Stimulated activated CD8-positive, alpha-beta memory T cell treated with anti-CD3 and anti-CD28 coated beads, Interleukin-7, amount 100 ng/mL, for 24 hours (primary cell): ENCODE data around the gene KLRC2.
"Not testable (repeated sequence)": the region's sequence is repeated elsewhere in the genome, so short reads cannot be mapped to it uniquely, and the experiment has no call there.

Experiments
- DNase-seq: peaks from one replicate; pipeline ENCODE4 v3.0.0-alpha.2; 2020; ENCODE audit warnings: low read depth

The KLRC2 gene

DNA sequence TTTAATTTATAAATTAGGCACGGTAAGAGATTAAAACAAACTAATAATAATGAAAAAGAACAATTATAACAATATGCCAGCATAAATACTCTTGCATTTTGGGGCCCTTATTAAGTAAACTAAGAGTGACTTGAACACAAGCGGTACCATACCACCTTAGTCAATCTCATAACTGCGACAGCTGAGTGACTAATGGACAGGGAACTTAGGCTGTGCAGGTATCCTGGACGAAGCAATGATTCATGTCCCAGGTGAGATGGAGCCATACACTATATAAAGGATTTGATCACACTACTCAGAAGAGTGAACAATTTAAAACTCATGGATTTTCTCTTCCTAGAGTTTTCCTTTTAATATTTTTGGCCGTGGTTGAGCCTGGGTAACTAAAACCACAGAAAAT lies 30.5 kb downstream of the KLRC2 start:
- no peak for DNase-seq

GRCh38 chr12:10404798-10405197 lies 31.0 kb downstream of the KLRC2 start:
- no peak for DNase-seq

GRCh38 chr12:10400829-10401228 lies 35.0 kb downstream of the KLRC2 start:
- DNase-seq: no peak

GRCh38 chr12:10398168-10398567 lies 37.6 kb downstream of the KLRC2 start:
- DNase-seq: no peak

GRCh38 chr12:10397296-10397695 lies 38.5 kb downstream of the KLRC2 start:
- no peak for DNase-seq

DNA sequence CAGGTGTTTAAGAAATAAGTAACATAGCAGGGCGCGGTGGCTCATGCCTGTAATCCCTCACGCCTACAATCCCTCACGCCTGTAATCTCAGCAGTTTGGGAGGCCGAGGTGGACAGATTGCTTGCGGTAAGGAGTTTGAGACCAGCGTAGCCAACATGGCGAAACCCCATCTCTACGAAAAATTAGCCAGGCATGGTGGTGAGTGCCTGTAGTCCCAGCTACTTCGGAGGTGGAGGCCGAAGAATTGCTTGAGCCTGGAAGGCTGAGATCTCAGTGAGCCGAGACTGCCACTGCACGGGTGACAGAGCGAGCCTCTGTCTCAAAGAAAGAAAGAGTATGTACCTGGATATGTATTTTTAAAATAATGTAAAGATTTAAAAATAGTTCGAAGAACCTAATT lies 39.6 kb downstream of the KLRC2 start:
- not testable (repeated sequence) for DNase-seq

GRCh38 chr12:10395390-10395998 lies 40.3 kb downstream of the KLRC2 start:
- no peak for DNase-seq

DNA sequence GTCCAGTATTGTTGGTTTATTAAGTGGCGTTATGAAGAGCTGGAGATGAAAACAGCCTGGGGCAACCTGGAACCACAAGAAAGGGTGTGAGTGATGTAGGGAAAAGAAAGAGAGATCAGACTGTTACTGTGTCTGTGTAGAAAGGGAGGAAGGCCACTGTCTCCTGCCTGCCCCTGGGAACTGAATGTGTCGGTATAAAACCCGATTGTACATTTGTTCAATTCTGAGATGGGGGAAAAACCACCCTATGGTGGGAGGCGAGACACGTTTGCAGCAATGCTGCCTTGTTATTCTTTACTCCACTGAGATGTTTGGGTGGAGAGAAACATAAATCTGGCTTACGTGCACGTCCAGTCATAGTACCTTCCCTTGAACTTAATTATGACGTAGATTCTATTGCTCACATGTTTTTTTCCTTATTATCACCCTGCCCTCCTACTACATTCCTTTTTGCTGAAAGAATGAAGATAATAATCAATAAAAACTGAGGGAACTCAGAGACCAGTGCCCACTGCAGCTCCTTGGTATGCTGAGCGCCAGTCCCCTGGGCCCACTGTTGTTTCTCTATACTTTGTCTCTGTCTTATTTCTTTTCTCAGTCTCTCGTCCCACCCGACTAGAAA lies 41.2 kb downstream of the KLRC2 start:
- not testable (repeated sequence) for DNase-seq

GRCh38 chr12:10393291-10393690 lies 42.5 kb downstream of the KLRC2 start:
- DNase-seq: no peak

DNA sequence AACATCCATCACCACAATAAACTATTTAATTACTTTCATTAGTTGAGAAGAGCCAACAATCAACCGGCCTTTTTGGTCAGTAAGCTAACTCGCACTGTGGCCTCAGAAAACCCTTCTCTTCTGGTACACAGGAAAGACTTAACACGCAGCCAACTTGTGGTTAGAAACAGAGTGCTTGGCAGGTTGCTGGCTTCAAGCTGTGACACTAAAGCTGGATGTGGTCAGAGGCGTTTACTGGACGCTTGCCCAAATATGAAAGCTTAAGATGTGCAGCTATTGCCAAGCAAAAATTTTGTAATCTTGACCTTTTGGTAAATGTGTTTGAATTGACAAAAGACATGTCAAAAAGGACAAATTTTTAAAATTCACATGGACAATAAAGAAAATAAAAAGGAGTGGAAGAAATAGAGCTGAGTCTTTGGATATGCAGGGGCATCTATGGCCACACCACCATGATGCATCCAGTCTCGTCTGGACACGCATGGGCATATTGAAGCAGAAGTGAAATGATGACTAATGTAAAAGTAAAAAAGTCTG lies 43.3 kb downstream of the KLRC2 start:
- DNase-seq: no peak

DNA sequence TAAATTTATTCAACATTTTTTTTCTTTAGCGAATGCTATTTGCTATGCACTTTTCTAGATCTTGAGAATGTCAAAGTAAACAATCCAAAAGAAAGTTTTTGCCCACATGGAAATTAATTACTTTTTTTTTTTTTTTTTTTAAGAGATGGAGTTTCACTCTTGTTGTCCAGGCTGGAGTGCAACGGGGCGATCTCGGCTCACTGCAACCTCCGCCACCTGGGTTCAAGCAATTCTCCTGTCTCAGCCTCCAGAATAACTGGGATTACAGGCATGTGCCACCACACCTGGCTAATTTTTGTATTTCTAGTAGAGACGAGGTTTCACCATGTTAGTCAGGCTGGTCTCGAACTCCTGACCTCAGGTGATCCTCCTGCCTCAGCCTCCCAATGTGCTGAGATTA lies 44.8 kb downstream of the KLRC2 start:
- not testable (repeated sequence) for DNase-seq

- no peak for DNase-seq
These were observed 45.9 kb downstream of the KLRC2 start, which contains the start of gene KLRK1 for GRCh38 chr12:10389904-10390303. Gene KLRK1 (minus strand): TSS chr12:10390041. CDS start chr12:10388810, 1,231 bp downstream.

DNA sequence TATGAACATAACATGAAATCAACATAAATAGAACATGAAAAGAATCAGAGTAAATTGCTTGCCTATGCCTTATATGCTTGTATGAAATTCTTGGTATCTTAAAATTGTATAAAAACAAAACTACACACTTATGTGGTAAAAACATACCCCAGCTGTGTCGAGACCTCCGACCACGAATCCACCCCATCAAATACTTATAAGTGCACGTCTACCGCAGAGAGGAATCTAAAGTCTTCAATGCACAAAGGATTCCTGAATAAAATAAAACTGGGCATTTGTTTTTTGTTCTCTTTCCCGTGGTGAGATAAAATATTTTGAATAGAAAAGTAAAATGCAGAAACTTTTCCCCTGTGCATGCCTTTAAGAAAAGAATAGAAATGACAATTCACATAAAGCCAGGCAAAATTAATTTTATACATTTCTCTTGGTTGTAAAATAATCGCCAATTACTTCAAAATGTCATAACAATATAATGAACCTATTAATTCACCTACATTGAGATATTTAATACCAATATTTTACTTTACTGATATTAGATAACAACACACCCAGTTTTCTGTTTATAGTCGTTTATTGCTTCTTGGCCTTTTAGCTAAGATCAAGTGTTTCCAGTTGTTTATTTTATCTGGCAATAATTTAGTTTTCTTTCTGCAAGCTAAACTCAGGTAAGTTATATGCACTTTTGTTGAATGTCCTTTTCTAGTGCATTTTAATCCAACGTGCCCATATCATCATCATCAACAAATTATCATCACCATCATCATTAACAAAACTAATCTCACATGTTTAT lies 47.0 kb downstream of the KLRC2 start:
- DNase-seq: no peak

DNA sequence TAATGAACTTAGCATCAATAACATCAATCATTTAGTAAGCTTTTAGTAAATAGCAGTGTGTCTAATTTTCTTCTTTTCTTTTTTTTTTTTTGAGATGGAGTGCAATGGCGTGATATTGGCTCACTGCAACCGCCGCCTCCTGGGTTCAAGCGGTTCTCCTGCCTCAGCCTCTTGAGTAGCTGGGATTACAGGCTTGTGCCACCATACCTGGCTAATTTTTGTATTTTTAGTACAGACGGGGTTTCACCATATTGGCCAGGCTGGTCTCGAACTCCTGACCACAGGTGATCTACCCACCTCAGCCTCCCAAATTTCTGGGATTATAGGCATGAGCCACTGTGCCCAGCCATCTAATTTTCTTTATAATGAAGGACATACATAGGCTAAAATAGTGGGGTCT lies 48.3 kb downstream of the KLRC2 start:
- DNase-seq: not testable (repeated sequence)

DNA sequence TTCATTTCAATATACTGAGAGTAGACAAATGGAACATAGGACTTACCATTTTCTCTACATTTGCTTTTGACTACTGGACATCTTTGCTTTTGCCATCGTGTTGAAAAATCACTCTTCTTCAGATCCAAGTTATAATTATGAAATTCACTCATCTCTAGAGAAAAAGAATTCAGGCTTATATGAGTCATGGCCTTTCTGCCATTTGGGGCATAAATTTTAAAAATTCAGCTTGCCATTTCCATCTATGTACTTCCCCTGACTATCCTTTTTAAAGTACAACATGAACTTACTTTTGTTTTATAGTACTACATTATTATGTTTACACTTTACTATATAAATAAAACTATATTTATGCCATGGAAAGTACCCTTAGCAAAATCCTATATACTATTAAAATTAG lies 49.0 kb downstream of the KLRC2 start:
- no peak for DNase-seq

- no peak for DNase-seq
These were observed 50.6 kb downstream of the KLRC2 start for GRCh38 chr12:10385166-10385613.

GRCh38 chr12:10384191-10384590 lies 51.6 kb downstream of the KLRC2 start:
- no peak for DNase-seq

- no peak for DNase-seq
These were observed 53.7 kb downstream of the KLRC2 start for GRCh38 chr12:10381928-10382628.
